CD4-positive, alpha-beta T cell treated with Interleukin-6 for 4 hours (primary cell): Measurements from ENCODE around the gene C12orf75.
"Not testable (repeated sequence)": the region's sequence is repeated elsewhere in the genome, so short reads cannot be mapped to it uniquely, and the experiment has no call there.

ENCODE experiments used
- DNase-seq: peaks from one replicate; pipeline ENCODE4 v3.0.0-alpha.2; 2020; ENCODE audit warnings: mixed read lengths

C12orf75 gene

GRCh38 chr12:105336411-105336810, 5.9 kb downstream of the C12orf75 start:
- no peak for DNase-seq

- DNase-seq: no peak
These were observed 6.9 kb downstream of the C12orf75 start for GRCh38 chr12:105337391-105337790.

- no peak for DNase-seq
These were observed 8.5 kb downstream of the C12orf75 start for GRCh38 chr12:105338966-105339365.

GRCh38 chr12:105341010-105341409, 10.5 kb downstream of the C12orf75 start:
- DNase-seq: no peak

GRCh38 chr12:105341620-105342019, 11.1 kb downstream of the C12orf75 start:
- not testable (repeated sequence) for DNase-seq

GRCh38 chr12:105342464-105342863, 12.0 kb downstream of the C12orf75 start:
- no peak for DNase-seq

GRCh38 chr12:105343836-105344235, 13.3 kb downstream of the C12orf75 start:
- DNase-seq: no peak

- DNase-seq: no peak
These were observed 17.0 kb downstream of the C12orf75 start for GRCh38 chr12:105347499-105347898.

GRCh38 chr12:105348142-105348541, 17.7 kb downstream of the C12orf75 start:
- DNase-seq: no peak

GRCh38 chr12:105348561-105348960, 18.1 kb downstream of the C12orf75 start:
- DNase-seq: no peak

- no peak for DNase-seq
These were observed 18.6 kb downstream of the C12orf75 start for GRCh38 chr12:105349138-105349537.

- DNase-seq: no peak
These were observed 21.0 kb downstream of the C12orf75 start for GRCh38 chr12:105351523-105351922.

- DNase-seq: no peak
These were observed 21.6 kb downstream of the C12orf75 start for GRCh38 chr12:105352052-105352451.

GRCh38 chr12:105352940-105353635, 22.6 kb downstream of the C12orf75 start:
- no peak for DNase-seq

GRCh38 chr12:105355752-105356151, 25.3 kb downstream of the C12orf75 start:
- no peak for DNase-seq

- no peak for DNase-seq
These were observed 26.7 kb downstream of the C12orf75 start for GRCh38 chr12:105357162-105357691.

GRCh38 chr12:105358789-105359188, 28.3 kb downstream of the C12orf75 start:
- DNase-seq: no peak

- no peak for DNase-seq
These were observed 29.4 kb downstream of the C12orf75 start for GRCh38 chr12:105359856-105360255.

GRCh38 chr12:105363890-105364289, 33.4 kb downstream of the C12orf75 start:
- DNase-seq: no peak

GRCh38 chr12:105365231-105365630, 34.7 kb downstream of the C12orf75 start:
- DNase-seq: no peak

GRCh38 chr12:105368047-105368646, 37.7 kb downstream of the C12orf75 start:
- DNase-seq: no peak

- DNase-seq: no peak
These were observed 38.5 kb downstream of the C12orf75 start for GRCh38 chr12:105369014-105369413.

- DNase-seq: no peak
These were observed 43.8 kb downstream of the C12orf75 start for GRCh38 chr12:105374303-105374702.

- no peak for DNase-seq
These were observed 46.6 kb downstream of the C12orf75 start for GRCh38 chr12:105377077-105377476.
